Measurements from ENCODE around the gene VAMP1. TPM values are rescaled to one million over a fixed set of nuclear protein-coding genes. Genes with fewer than 3 reads are reported as not detected.
A peak's percentile ranks its signal among the peaks of the same experiment; 100 is the strongest.
"Not testable (repeated sequence)": the region's sequence is repeated elsewhere in the genome, so short reads cannot be mapped to it uniquely, and the experiment has no call there.

The VAMP1 gene
- total RNA-seq, 1 donor from 2014 or later: 4.1 TPM

GRCh38 chr12:6472491-6472890 is 2.0 kb upstream of the VAMP1 start:
- intact Hi-C loops (cut with DNase I): loop anchor here (5.0 kb wide), 1 partner anchor 60 kb away; the partner anchor contains the start of gene GAPDH
- DNase-seq (ENCODE audit: low spot score): no peak

- DNase-seq (ENCODE audit: low spot score): no peak
- intact Hi-C loops (cut with DNase I): loop anchor here (5.0 kb wide), 1 partner anchor 60 kb away; the partner anchor contains the start of gene GAPDH
Measured at GRCh38 chr12:6471989-6472360, 1.5 kb upstream of the VAMP1 start.

GRCh38 chr12:6469609-6470374 is 685 bp downstream of the VAMP1 start:
- intact Hi-C loops (cut with DNase I): loop anchor here (5.0 kb wide), 1 partner anchor 63 kb away; the partner anchor contains the start of gene GAPDH

GRCh38 chr12:6469092-6469491 is 1.4 kb downstream of the VAMP1 start:
- intact Hi-C loops (cut with DNase I): no loop called here
- DNase-seq (ENCODE audit: low spot score): no peak

More at GRCh38 chr12:6469609-6470374, 685 bp downstream of the VAMP1 start:
- no peak for DNase-seq (ENCODE audit: low spot score)

- intact Hi-C loops (cut with DNase I): loop anchor here (1.0 kb wide), 1 partner anchor 45 kb away; no protein-coding TSS in a partner anchor
- no peak for DNase-seq (ENCODE audit: low spot score)
Measured at GRCh38 chr12:6468283-6468575, 2.2 kb downstream of the VAMP1 start.

- intact Hi-C loops (cut with DNase I): loop anchor here (1.0 kb wide), 1 partner anchor 44 kb away; no protein-coding TSS in a partner anchor
- DNase-seq (ENCODE audit: low spot score): not testable (repeated sequence)
Measured at GRCh38 chr12:6467571-6468282, 2.8 kb downstream of the VAMP1 start.

GRCh38 chr12:6466751-6467150 is 3.7 kb downstream of the VAMP1 start:
- DNase-seq (ENCODE audit: low spot score); intact Hi-C loops (cut with DNase I): not testable (repeated sequence)

GRCh38 chr12:6466184-6466573 is 4.3 kb downstream of the VAMP1 start:
- DNase-seq (ENCODE audit: low spot score): no peak
- intact Hi-C loops (cut with DNase I): no loop called here

- no peak for DNase-seq (ENCODE audit: low spot score)
- intact Hi-C loops (cut with DNase I): loop anchor here (2.0 kb wide), 1 partner anchor 43 kb away; no protein-coding TSS in a partner anchor
Measured at GRCh38 chr12:6465467-6466183, 4.9 kb downstream of the VAMP1 start.

- no peak for DNase-seq (ENCODE audit: low spot score)
- intact Hi-C loops (cut with DNase I): loop anchor here (2.0 kb wide), 1 partner anchor 42 kb away; no protein-coding TSS in a partner anchor
Measured at GRCh38 chr12:6464531-6464930, 5.9 kb downstream of the VAMP1 start.

GRCh38 chr12:6463858-6464257 is 6.6 kb downstream of the VAMP1 start:
- DNase-seq (ENCODE audit: low spot score): no peak
- intact Hi-C loops (cut with DNase I): loop anchor here (2.0 kb wide), 1 partner anchor 41 kb away; no protein-coding TSS in a partner anchor

- intact Hi-C loops (cut with DNase I): no loop called here
- DNase-seq (ENCODE audit: low spot score): no peak
Measured at GRCh38 chr12:6463216-6463615, 7.3 kb downstream of the VAMP1 start.

- intact Hi-C loops (cut with DNase I): no loop called here
- no peak for DNase-seq (ENCODE audit: low spot score)
Measured at GRCh38 chr12:6462234-6462995, 8.1 kb downstream of the VAMP1 start.

GRCh38 chr12:6461401-6462233 is 8.9 kb downstream of the VAMP1 start:
- intact Hi-C loops (cut with DNase I): no loop called here
- DNase-seq (ENCODE audit: low spot score): peak; percentile 87

GRCh38 chr12:6460751-6461371 is 9.6 kb downstream of the VAMP1 start:
- intact Hi-C loops (cut with DNase I): no loop called here
- no peak for DNase-seq (ENCODE audit: low spot score)

- intact Hi-C loops (cut with DNase I): no loop called here
- no peak for DNase-seq (ENCODE audit: low spot score)
Measured at GRCh38 chr12:6459004-6459337, 11.5 kb downstream of the VAMP1 start.

- no peak for DNase-seq (ENCODE audit: low spot score)
- intact Hi-C loops (cut with DNase I): no loop called here
Measured at GRCh38 chr12:6458281-6459003, 12.0 kb downstream of the VAMP1 start.

All from cardiac septum (tissue), 1 donor.